ENCODE data around the gene CENPN.

CENPN gene

DNA sequence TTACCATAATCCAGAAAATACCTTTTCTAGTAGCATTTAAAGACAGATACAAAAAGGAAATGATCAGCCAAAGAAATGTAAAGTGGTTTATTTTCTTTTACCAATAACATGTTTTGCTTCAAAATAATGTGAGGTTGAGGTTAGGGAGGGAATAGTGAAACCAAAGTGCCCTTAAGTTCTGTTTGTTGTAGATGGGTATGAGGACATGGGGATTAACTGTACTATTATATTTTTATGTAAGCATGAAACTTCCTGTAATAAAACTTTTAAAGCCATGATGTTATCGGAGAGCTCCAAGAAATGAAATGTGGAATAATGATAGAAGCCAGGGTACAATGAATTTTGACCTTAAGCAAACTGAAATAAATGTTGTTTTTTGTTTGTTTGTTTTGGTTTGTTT is 60.2 kb downstream of the CENPN start:
- Mint-ChIP-seq H3K27ac (no peak overlapping the region), H3K4me3 (no peak overlapping the region), H3K27me3 (no peaks in the 10 kb centered on the region), H3K36me3 (no peaks in the 10 kb centered on the region), H3K4me1 (no peaks in the 10 kb centered on the region), H3K9me3 (no peaks in the 10 kb centered on the region)
- DNase-seq (ENCODE audit: low spot score in 2 of 2) (no peak), ATAC-seq (ENCODE audit: low read depth) (no peak)

- Mint-ChIP-seq H3K9me3 (no peaks in the 10 kb centered on the region), H3K36me3 (no peaks in the 10 kb centered on the region), H3K27me3 (no peaks in the 10 kb centered on the region), H3K27ac (no peak overlapping the region), H3K4me1 (no peaks in the 10 kb centered on the region), H3K4me3 (no peak overlapping the region)
- DNase-seq (ENCODE audit: low spot score in 2 of 2) (no peak), ATAC-seq (ENCODE audit: low read depth) (no peak)
Observed at GRCh38 chr16:81069063-81069462, 62.0 kb downstream of the CENPN start.

DNA sequence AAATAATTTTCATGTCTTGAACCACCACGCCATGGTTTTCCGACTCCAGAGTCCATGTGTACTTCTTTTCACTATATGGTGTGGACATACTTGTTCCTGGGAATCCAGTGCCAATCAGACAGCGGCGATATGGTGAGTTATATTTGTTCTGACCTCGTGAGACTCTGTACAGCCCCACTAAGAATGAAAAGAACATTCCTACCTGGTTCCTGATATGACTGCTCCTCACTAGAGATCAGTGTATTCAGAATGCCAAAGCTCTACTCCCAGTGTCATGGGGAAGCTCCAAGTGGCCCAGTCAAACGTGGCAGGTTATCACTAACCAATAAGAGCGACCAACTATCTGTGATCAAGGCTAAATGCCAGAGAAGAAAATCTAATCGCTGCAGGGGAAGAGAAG is 64.0 kb downstream of the CENPN start:
- ATAC-seq (ENCODE audit: low read depth) (no peak), DNase-seq (ENCODE audit: low spot score in 2 of 2) (no peak)
- Mint-ChIP-seq H3K9me3 (no peaks in the 10 kb centered on the region), H3K4me3 (no peak overlapping the region), H3K27me3 (no peaks in the 10 kb centered on the region), H3K27ac (no peak overlapping the region), H3K36me3 (no peaks in the 10 kb centered on the region), H3K4me1 (no peaks in the 10 kb centered on the region)

GRCh38 chr16:81071805-81072204 is 64.8 kb downstream of the CENPN start:
- H3K4me1 Mint-ChIP-seq, result no peaks in the 10 kb centered on the region
- no peak overlapping the region for H3K27ac Mint-ChIP-seq
- H3K4me3 Mint-ChIP-seq, result no peak overlapping the region
- no peaks in the 10 kb centered on the region for H3K27me3 Mint-ChIP-seq
- H3K9me3 Mint-ChIP-seq, result no peaks in the 10 kb centered on the region
- DNase-seq (ENCODE audit: low spot score in 2 of 2) (no peak), ATAC-seq (ENCODE audit: low read depth) (no peak)
- no peaks in the 10 kb centered on the region for H3K36me3 Mint-ChIP-seq

GRCh38 chr16:81073560-81074330 is 66.7 kb downstream of the CENPN start:
- Mint-ChIP-seq H3K27ac (no peak overlapping the region), H3K27me3 (no peaks in the 10 kb centered on the region), H3K4me3 (no peak overlapping the region), H3K36me3 (no peaks in the 10 kb centered on the region), H3K4me1 (no peaks in the 10 kb centered on the region), H3K9me3 (no peaks in the 10 kb centered on the region)
- DNase-seq (ENCODE audit: low spot score in 2 of 2), result no peak
- ATAC-seq (ENCODE audit: low read depth), result no peak

DNA sequence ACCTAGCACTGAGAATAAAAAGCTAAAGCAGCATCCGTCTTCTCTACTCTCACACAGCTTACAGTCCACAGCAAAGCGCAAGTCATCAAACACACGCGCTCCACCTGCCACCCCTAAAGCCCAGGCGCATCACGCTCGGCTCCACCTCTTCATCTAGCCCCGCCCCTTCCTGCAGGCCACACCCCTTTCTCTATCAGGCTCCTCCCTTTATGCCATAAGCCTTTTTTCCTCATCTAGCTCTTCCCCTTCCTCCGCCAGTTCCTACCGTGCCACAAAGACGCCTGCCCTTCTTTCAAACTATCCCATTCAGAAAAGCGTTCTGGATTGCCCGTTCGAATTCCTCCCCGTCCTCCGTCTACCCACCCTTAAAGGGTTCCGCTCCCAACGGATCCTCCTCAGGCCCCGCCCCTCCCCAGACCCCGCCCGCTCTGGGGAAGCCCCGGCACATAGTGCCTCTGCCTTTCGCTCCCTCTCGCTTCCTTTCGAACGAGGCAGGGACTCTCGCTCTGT is 69.6 kb downstream of the CENPN start:
- no peaks in the 10 kb centered on the region for H3K4me1 Mint-ChIP-seq
- ATAC-seq (ENCODE audit: low read depth), result peak; percentile 78
- H3K36me3 Mint-ChIP-seq, result no peaks in the 10 kb centered on the region
- DNase-seq (ENCODE audit: low spot score in 2 of 2), result peak; percentile 98 to 99
- H3K9me3 Mint-ChIP-seq, result no peaks in the 10 kb centered on the region
- H3K4me3 Mint-ChIP-seq, result no peak overlapping the region
- no peaks in the 10 kb centered on the region for H3K27me3 Mint-ChIP-seq
- H3K27ac Mint-ChIP-seq, result no peak overlapping the region

GRCh38 chr16:81077076-81077940 is 70.3 kb downstream of the CENPN start, which contains the start of gene C16orf46:
Gene C16orf46 (minus strand): TSS chr16:81077238. CDS start chr16:81063955, 13,283 bp downstream.
- Mint-ChIP-seq H3K4me3 (peak within 1 kb of the TSS; percentile 25), H3K9me3 (no peaks in the 10 kb centered on the region), H3K36me3 (no peaks in the 10 kb centered on the region), H3K27me3 (no peaks in the 10 kb centered on the region), H3K27ac (no peak within 1 kb of the TSS), H3K4me1 (no peaks in the 10 kb centered on the region)
- DNase-seq (ENCODE audit: low spot score in 2 of 2) (peak in 1 of 2 donors; percentile 98), ATAC-seq (ENCODE audit: low read depth) (peak; percentile 81)

DNA sequence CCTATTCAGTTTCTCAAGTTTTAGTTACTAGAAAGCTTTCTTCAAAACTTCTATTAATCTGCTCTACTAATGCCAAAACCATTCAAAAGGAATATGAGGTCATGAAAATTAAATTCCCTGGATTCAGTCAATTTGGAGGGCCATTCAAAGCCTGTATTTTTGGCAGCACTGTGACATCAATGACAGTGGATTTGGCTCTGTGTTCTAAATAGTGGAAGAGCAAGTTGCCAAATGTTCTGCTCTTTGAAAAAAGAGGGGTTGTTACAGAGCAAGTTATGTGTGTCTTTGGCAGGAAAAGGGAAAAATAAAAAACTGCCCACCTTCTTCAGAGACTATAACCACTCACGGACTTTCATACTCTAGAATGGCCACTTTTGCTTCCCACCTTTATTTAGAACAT is 73.2 kb downstream of the CENPN start:
- no peaks in the 10 kb centered on the region for H3K9me3 Mint-ChIP-seq

DNA sequence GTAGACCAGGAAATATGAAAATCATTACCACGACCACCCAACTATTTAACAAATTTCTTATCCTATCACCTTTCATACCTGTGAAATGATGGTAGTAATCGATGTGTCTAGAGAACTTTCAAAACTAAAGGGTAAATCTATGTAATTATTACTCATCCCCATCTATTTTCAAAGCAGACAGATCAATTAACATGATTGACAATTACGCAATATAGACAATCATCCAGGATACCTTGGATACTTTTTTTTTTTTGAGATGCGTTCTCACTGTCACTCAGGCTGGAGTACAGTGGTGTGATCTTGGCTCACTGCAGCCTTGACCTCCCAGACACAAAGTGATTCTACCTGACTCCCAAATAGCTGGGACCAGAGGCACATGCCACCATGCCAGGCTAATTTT is 74.0 kb downstream of the CENPN start:
- DNase-seq (ENCODE audit: low spot score in 2 of 2), result no peak
- Mint-ChIP-seq H3K9me3 (no peaks in the 10 kb centered on the region), H3K36me3 (no peaks in the 10 kb centered on the region), H3K27me3 (no peaks in the 10 kb centered on the region), H3K4me3 (no peak overlapping the region), H3K4me1 (no peaks in the 10 kb centered on the region), H3K27ac (no peak overlapping the region)
- ATAC-seq (ENCODE audit: low read depth), result no peak

More for the DNA sequence above, 73.2 kb downstream of the CENPN start:
- no peaks in the 10 kb centered on the region for H3K4me1 Mint-ChIP-seq
- no peak for DNase-seq (ENCODE audit: low spot score in 2 of 2)
- no peak overlapping the region for H3K4me3 Mint-ChIP-seq
- no peaks in the 10 kb centered on the region for H3K36me3 Mint-ChIP-seq
- no peak overlapping the region for H3K27ac Mint-ChIP-seq
- no peak for ATAC-seq (ENCODE audit: low read depth)
- no peaks in the 10 kb centered on the region for H3K27me3 Mint-ChIP-seq

All from memory B cell (primary cell).